HFF-Myc (cell line): Measurements from ENCODE around the gene NF1.

ENCODE experiments used
- DNase-seq: peaks from one replicate; pipeline ENCODE4 v3.0.0-alpha.2; 2011; ENCODE audit warnings: low read depth; ENCODE audit errors: extremely low read depth
- H3K4me3 ChIP-seq: replicated peaks from 2 replicates; pipeline ENCODE4 v1.5.1; 2011; ENCODE audit warnings: low read depth, mild to moderate bottlenecking, control low read depth, low read length
- CTCF ChIP-seq: IDR thresholded peaks from 2 replicates; pipeline ENCODE4 v1.5.1; 2012; ENCODE audit warnings: mild to moderate bottlenecking, low read depth, low read length, control low read depth; ENCODE audit errors: missing control alignments

The NF1 gene

GRCh38 chr17:31062346-31062745 is 32.4 kb upstream of the NF1 start:
- TF ChIP-seq CTCF: no peak
- no peak for DNase-seq
- H3K4me3 ChIP-seq: no peak overlapping the region

- TF ChIP-seq CTCF: no peak
- DNase-seq: no peak
- H3K4me3 ChIP-seq: no peak overlapping the region
Observed at GRCh38 chr17:31064707-31065106, 30.1 kb upstream of the NF1 start.

- DNase-seq: peak; percentile 79
- no peak overlapping the region for H3K4me3 ChIP-seq
- no peak for TF ChIP-seq CTCF
Observed at GRCh38 chr17:31067691-31068184, 27.0 kb upstream of the NF1 start.

- no peak for DNase-seq
Observed at GRCh38 chr17:31068291-31068690, 26.5 kb upstream of the NF1 start.

GRCh38 chr17:31072186-31072585 is 22.6 kb upstream of the NF1 start:
- no peak for TF ChIP-seq CTCF
- H3K4me3 ChIP-seq: no peak overlapping the region
- no peak for DNase-seq

More at GRCh38 chr17:31068291-31068690, 26.5 kb upstream of the NF1 start:
- TF ChIP-seq CTCF: peak; percentile 70
- H3K4me3 ChIP-seq: no peak overlapping the region

GRCh38 chr17:31073411-31073810 is 21.4 kb upstream of the NF1 start:
- no peak for TF ChIP-seq CTCF
- no peak for DNase-seq
- no peak overlapping the region for H3K4me3 ChIP-seq
